Transverse colon (tissue), 4 donors: ENCODE results near the gene SCML1. TPM values are rescaled to one million over a fixed set of nuclear protein-coding genes. Genes with fewer than 3 reads are reported as not detected.

ENCODE experiments used
- DNase-seq: peaks from one replicate; pipeline ENCODE4 v3.0.0-alpha.2; 2019
- H3K27ac ChIP-seq, 4 donors: fragments of 200-600 bp; sonication (generic); 2 replicates each; pipeline ENCODE4 v1.5.1; 2016 to 2018; ENCODE audit warnings: inconsistent platforms in 4 of 4
- H3K27me3 ChIP-seq: fragments of 200-600 bp; sonication (generic); 2 replicates; pipeline ENCODE4 v1.5.1; 2017; ENCODE audit warnings: inconsistent platforms
- H3K36me3 ChIP-seq, 4 donors: fragments of 200-600 bp; sonication (generic); 2 replicates each; pipeline ENCODE4 v1.5.1; 2017 to 2019; ENCODE audit warnings: inconsistent platforms in 4 of 4
- H3K4me1 ChIP-seq, 4 donors: fragments of 200-600 bp; sonication (generic); 2 replicates each; pipeline ENCODE4 v1.5.1; 2017 to 2020; ENCODE audit warnings: inconsistent platforms in 4 of 4
- H3K4me3 ChIP-seq, 4 donors: fragments of 200-600 bp; sonication (generic); 1 replicate in 1 of 4; 2 replicates in 3 of 4; pipeline versions ENCODE4 v1.5.1 to v1.6.1; 2017 to 2019; ENCODE audit warnings: inconsistent platforms in 4 of 4
- H3K9me3 ChIP-seq, 2 donors: fragments of 200-600 bp; sonication (generic); 2 replicates each; pipeline ENCODE4 v1.5.1; 2017 to 2019; ENCODE audit warnings: inconsistent platforms in 2 of 2
- EP300 ChIP-seq: sonication (generic); formaldehyde crosslinking; IDR thresholded peaks from one replicate; pipeline ENCODE4 v1.6.1; 2017; ENCODE audit warnings: antibody characterized with exemption, low read depth
- POLR2A ChIP-seq: fragments of 450-650 bp; IDR thresholded peaks from one replicate; pipeline ENCODE4 v1.6.1; 2016; ENCODE audit warnings: antibody characterized with exemption, mild to moderate bottlenecking, moderate library complexity
- POLR2AphosphoS5 ChIP-seq, 3 donors: sonication (generic); formaldehyde crosslinking; IDR thresholded peaks; one replicate each; pipeline ENCODE4 v1.6.1; 2016; ENCODE audit warnings: antibody characterized with exemption in 3 of 3
- WGBS, 2 donors: methylation state at CpG; one replicate each; pipeline ENCODE4 v1.1.5; 2018; ENCODE audit warnings: low coverage in 1 of 2; 5-methylcytosine and 5-hydroxymethylcytosine counted together
- in situ Hi-C, 4 donors: fragments of 200-750 bp; cut with MboI; loops; one replicate each; pipeline versions ENCODE4 v1.15.0 to v1.15.1; 2017; ENCODE audit warnings: low sequenced_read_pairs in 3 of 4, low pct_ligation_motif_present in 1 of 4, low pct_unique_long_range_greater_than_20kb in 1 of 4
- intact Hi-C: fragments of 100-400 bp; cut with DNase I; formaldehyde crosslinking; loops from one replicate; pipeline ENCODE4 v1.15.1; 2023; ENCODE audit warnings: low total_unique reads
- total RNA-seq, 4 donors: library from RNA; depleted of rRNA; stranded (reverse); fragments of >200 nt; gene quantifications; one replicate each; pipeline ENCODE4 v1.1.0, GENCODE V29; 2016
- TF ChIP-seq, protein P1 (sequence below), 5 experiments: fragments of 200-600 bp in 3 of 5; fragments of 450-650 bp in 2 of 5; sonication (generic) in 3 of 5; IDR thresholded peaks; 1 replicate in 2 of 5; 2 replicates in 3 of 5; pipeline ENCODE4 v1.5.1; 2016 to 2017; ENCODE audit warnings: antibody characterized with exemption in 5 of 5, inconsistent platforms in 3 of 5, mild to moderate bottlenecking in 2 of 5, moderate library complexity in 1 of 5

The SCML1 gene
- total RNA-seq, 4 donors from 2014 or later = 9.7 to 21.1 (median 13.8) TPM

DNA sequence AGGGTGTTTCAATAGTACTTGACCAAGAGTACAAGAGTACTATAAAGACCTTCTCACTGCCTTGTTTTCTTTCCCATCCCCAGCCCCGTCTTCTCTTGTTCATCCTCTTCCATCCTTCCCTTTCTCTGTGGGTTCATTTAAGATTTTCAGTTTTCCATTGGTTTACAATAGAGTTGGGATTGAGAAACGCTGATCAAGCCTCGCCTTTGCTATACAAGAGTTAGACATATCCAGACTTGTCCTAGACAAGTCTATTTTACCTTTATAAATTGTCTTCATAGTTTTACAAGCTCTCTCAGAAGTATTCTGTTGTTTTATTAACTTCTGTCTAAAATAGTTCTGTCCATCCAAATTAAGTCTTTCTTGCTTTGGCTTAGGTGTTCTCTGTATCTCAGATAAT is 29.6 kb upstream of the SCML1 start:
- H3K4me3 ChIP-seq = no peak overlapping the region
- no peak for DNase-seq
- no peak for TF ChIP-seq POLR2A
- TF ChIP-seq, protein P1, sequence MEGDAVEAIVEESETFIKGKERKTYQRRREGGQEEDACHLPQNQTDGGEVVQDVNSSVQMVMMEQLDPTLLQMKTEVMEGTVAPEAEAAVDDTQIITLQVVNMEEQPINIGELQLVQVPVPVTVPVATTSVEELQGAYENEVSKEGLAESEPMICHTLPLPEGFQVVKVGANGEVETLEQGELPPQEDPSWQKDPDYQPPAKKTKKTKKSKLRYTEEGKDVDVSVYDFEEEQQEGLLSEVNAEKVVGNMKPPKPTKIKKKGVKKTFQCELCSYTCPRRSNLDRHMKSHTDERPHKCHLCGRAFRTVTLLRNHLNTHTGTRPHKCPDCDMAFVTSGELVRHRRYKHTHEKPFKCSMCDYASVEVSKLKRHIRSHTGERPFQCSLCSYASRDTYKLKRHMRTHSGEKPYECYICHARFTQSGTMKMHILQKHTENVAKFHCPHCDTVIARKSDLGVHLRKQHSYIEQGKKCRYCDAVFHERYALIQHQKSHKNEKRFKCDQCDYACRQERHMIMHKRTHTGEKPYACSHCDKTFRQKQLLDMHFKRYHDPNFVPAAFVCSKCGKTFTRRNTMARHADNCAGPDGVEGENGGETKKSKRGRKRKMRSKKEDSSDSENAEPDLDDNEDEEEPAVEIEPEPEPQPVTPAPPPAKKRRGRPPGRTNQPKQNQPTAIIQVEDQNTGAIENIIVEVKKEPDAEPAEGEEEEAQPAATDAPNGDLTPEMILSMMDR (IDR thresholded peaks at IDR 0.05) = no peak
- no peak for TF ChIP-seq EP300
- TF ChIP-seq POLR2AphosphoS5 (IDR thresholded peaks at IDR 0.05) = no peak
- no peaks in the 10 kb centered on the region for H3K27me3 ChIP-seq
- intact Hi-C loops = no loop called here
- H3K9me3 ChIP-seq = no peaks in the 10 kb centered on the region
- WGBS, 2 donors = 66 to 93% methylated on average over 2 to 3 of the region's 3 CpGs
- in situ Hi-C loops = no loop called here
- H3K36me3 ChIP-seq = no peaks in the 10 kb centered on the region
- no peak overlapping the region for H3K27ac ChIP-seq
- H3K4me1 ChIP-seq = no peaks in the 10 kb centered on the region

DNA sequence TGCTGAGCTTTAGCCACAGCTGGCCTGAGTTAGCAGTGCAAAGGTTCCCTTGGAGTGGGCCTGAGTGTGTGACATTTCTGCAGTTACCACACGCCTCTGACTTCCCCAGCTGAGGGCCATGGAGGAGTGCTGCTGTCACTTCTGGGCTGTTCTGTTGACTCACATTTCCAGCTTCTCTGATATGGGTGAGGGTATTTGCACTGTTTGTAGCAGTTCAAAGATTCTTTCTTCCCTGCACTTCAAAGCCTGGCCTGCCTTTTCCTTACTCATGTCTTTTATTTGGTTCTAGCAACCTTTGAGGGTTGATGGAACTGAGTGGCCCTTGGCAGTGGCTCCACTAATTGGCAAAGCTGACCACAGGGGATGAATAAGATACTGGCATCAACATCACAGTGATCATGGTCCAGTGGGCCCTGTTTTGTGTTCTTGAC is 26.4 kb upstream of the SCML1 start:
- Histone ChIP-seq H3K4me3 (no peak overlapping the region), H3K27ac (no peak overlapping the region), H3K27me3 (no peaks in the 10 kb centered on the region), H3K9me3 (no peaks in the 10 kb centered on the region), H3K4me1 (no peaks in the 10 kb centered on the region), H3K36me3 (no peaks in the 10 kb centered on the region)
- no peak for DNase-seq
- TF ChIP-seq POLR2A = no peak
- TF ChIP-seq, protein P1 (IDR thresholded peaks at IDR 0.05) = no peak
- no peak for TF ChIP-seq POLR2AphosphoS5 (IDR thresholded peaks at IDR 0.05)
- no peak for TF ChIP-seq EP300
- in situ Hi-C loops (no loop called here), intact Hi-C loops (no loop called here)
- 50% methylated on average over 1 of the region's 1 CpG; no CpG with 5 or more reads in 1 of the 2 donors for WGBS, 2 donors

DNA sequence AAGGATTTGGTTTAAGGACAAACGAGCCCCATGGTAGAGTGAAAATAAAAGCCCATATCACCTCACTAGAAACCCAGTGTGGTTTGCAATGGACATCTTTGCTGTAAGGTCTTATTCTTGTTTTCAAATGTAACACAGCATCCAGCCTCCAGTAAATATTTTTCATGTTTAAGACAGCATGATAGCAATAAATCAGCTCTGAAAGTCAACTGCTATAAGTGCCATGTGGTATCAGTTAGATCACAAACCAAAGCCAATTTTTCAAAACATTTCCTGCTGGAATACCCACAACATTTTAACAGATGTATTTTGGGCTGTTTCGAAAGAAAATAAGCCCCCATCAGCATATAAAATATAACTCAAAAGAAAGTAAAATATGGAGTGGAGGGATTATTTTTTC is 24.0 kb upstream of the SCML1 start:
- Histone ChIP-seq H3K4me3 (no peak overlapping the region), H3K27ac (no peak overlapping the region), H3K27me3 (no peaks in the 10 kb centered on the region), H3K9me3 (no peaks in the 10 kb centered on the region), H3K36me3 (no peaks in the 10 kb centered on the region), H3K4me1 (no peaks in the 10 kb centered on the region)
- intact Hi-C loops = no loop called here
- WGBS, 2 donors = 55 to 65% methylated on average over 2 of the region's 2 CpGs
- no peak for DNase-seq
- in situ Hi-C loops = no loop called here
- TF ChIP-seq POLR2AphosphoS5 (IDR thresholded peaks at IDR 0.05) (no peak), POLR2A (no peak), EP300 (no peak)
- TF ChIP-seq, protein P1 (IDR thresholded peaks at IDR 0.05) = no peak

DNA sequence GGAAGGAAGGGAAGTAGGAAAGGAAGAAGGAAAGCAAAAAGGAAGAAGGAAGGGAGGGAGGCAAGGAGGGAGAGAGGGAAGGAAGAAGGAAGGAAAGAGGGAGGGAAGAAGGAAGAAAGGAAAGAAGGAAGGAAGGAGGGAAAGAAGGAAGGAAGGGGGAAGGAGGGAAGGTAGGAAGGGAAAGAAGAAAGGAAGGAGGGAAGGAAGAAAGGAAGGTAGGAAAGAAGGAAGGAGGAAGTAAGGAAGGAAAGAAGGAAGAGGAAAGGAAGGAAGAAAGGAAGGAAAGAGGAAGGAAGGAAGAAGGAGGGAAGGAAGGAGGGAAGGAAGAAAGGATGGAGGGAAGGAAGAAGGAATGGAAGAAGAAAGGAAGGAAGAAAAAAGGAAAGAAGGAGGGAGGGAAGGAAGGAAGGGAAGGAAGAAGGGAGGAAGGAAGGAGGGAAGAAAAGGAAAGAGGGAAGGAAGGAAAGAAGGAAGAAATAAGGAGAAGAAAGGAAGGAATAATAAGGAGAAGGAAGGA is 18.6 kb upstream of the SCML1 start:
- no peaks in the 10 kb centered on the region for H3K27me3 ChIP-seq
- H3K36me3 ChIP-seq = no peaks in the 10 kb centered on the region
- no peak for DNase-seq
- H3K9me3 ChIP-seq = no peaks in the 10 kb centered on the region
- intact Hi-C loops = no loop called here
- no peak overlapping the region for H3K4me3 ChIP-seq
- in situ Hi-C loops = no loop called here
- H3K4me1 ChIP-seq = no peaks in the 10 kb centered on the region
- no peak overlapping the region for H3K27ac ChIP-seq
- TF ChIP-seq EP300 (no peak), POLR2A (no peak), POLR2AphosphoS5 (IDR thresholded peaks at IDR 0.05) (no peak)
- TF ChIP-seq, protein P1 (IDR thresholded peaks at IDR 0.05) = no peak
